ENCODE results near the gene GMFB. TPM values are rescaled to one million over a fixed set of nuclear protein-coding genes. Genes with fewer than 3 reads are reported as not detected.
"Not testable (repeated sequence)": the region's sequence is repeated elsewhere in the genome, so short reads cannot be mapped to it uniquely, and the experiment has no call there.

The GMFB gene
- polyA plus RNA-seq, 1 donor from 2014 or later: 208 TPM

- Histone ChIP-seq H3K9me3 (ENCODE audit: low read length) (no peaks in the 10 kb centered on the region), H3K4me2 (ENCODE audit: low read length) (no peak overlapping the region), H3K9ac (ENCODE audit: low read length) (no peak overlapping the region), H3K27ac (ENCODE audit: low read length) (no peak overlapping the region), H2AFZ (ENCODE audit: low read depth, low read length) (no peak overlapping the region), H3K79me2 (replicated peaks; ENCODE audit: insufficient read depth, low read length) (no peaks in the 10 kb centered on the region), H3K36me3 (ENCODE audit: insufficient read depth, low read length) (no peaks in the 10 kb centered on the region), H3K9me2 (ENCODE audit: insufficient read depth, low read length) (no peaks in the 10 kb centered on the region), H3K4me3 (ENCODE audit: low read length) (no peak overlapping the region), H3K27me3 (ENCODE audit: insufficient read depth, low read depth, low read length) (no peaks in the 10 kb centered on the region), H4K20me1 (ENCODE audit: insufficient read depth) (no peaks in the 10 kb centered on the region), H3F3A (ENCODE audit: insufficient read depth, low read length, poor library complexity, severe bottlenecking) (no peaks in the 10 kb centered on the region)
- TF ChIP-seq TAF1 (IDR thresholded peaks at IDR 0.05; ENCODE audit: low read depth) (no peak), POLR2AphosphoS5 (IDR thresholded peaks at IDR 0.05) (no peak), EP300 (conservative IDR thresholded peaks at IDR 0.05; ENCODE audit: poor library complexity, severe bottlenecking) (no peak), CTCF (IDR thresholded peaks at IDR 0.05; ENCODE audit: poor library complexity, severe bottlenecking) (no peak), MXI1 (conservative IDR thresholded peaks at IDR 0.05; ENCODE audit: poor library complexity, severe bottlenecking) (no peak), REST (IDR thresholded peaks at IDR 0.05; ENCODE audit: borderline replicate concordance) (no peak), EZH2 (IDR thresholded peaks at IDR 0.05; ENCODE audit: borderline replicate concordance, insufficient read depth, low read length, poor library complexity, severe bottlenecking) (no peak), RAD21 (conservative IDR thresholded peaks at IDR 0.05) (no peak), SMC3 (conservative IDR thresholded peaks at IDR 0.05; ENCODE audit: poor library complexity) (no peak)
Measured at GRCh38 chr14:54459106-54459505, 29.7 kb downstream of the GMFB start.

GRCh38 chr14:54458536-54458935, 30.2 kb downstream of the GMFB start:
- H3F3A ChIP-seq (ENCODE audit: insufficient read depth, low read length, poor library complexity, severe bottlenecking); H3K36me3 ChIP-seq (ENCODE audit: insufficient read depth, low read length); H4K20me1 ChIP-seq (ENCODE audit: insufficient read depth); H3K27ac ChIP-seq (ENCODE audit: low read length); H3K79me2 ChIP-seq (replicated peaks; ENCODE audit: insufficient read depth, low read length); H3K4me2 ChIP-seq (ENCODE audit: low read length); H3K27me3 ChIP-seq (ENCODE audit: insufficient read depth, low read depth, low read length); H3K9me2 ChIP-seq (ENCODE audit: insufficient read depth, low read length); H2AFZ ChIP-seq (ENCODE audit: low read depth, low read length); H3K9ac ChIP-seq (ENCODE audit: low read length); H3K9me3 ChIP-seq (ENCODE audit: low read length); H3K4me3 ChIP-seq (ENCODE audit: low read length): not testable (repeated sequence)

- no peaks in the 10 kb centered on the region for H3F3A ChIP-seq (ENCODE audit: insufficient read depth, low read length, poor library complexity, severe bottlenecking)
- H3K9me3 ChIP-seq (ENCODE audit: low read length): no peaks in the 10 kb centered on the region
- H3K27ac ChIP-seq (ENCODE audit: low read length): no peak overlapping the region
- TF ChIP-seq TAF1 (IDR thresholded peaks at IDR 0.05; ENCODE audit: low read depth) (no peak), CTCF (IDR thresholded peaks at IDR 0.05; ENCODE audit: poor library complexity, severe bottlenecking) (no peak), RAD21 (conservative IDR thresholded peaks at IDR 0.05) (no peak), SMC3 (conservative IDR thresholded peaks at IDR 0.05; ENCODE audit: poor library complexity) (no peak), POLR2AphosphoS5 (IDR thresholded peaks at IDR 0.05) (no peak), REST (IDR thresholded peaks at IDR 0.05; ENCODE audit: borderline replicate concordance) (no peak), EZH2 (IDR thresholded peaks at IDR 0.05; ENCODE audit: borderline replicate concordance, insufficient read depth, low read length, poor library complexity, severe bottlenecking) (no peak), MXI1 (conservative IDR thresholded peaks at IDR 0.05; ENCODE audit: poor library complexity, severe bottlenecking) (no peak), EP300 (conservative IDR thresholded peaks at IDR 0.05; ENCODE audit: poor library complexity, severe bottlenecking) (no peak)
- no peaks in the 10 kb centered on the region for H4K20me1 ChIP-seq (ENCODE audit: insufficient read depth)
- H3K36me3 ChIP-seq (ENCODE audit: insufficient read depth, low read length): no peaks in the 10 kb centered on the region
- no peak overlapping the region for H3K4me3 ChIP-seq (ENCODE audit: low read length)
- H3K79me2 ChIP-seq (replicated peaks; ENCODE audit: insufficient read depth, low read length): no peaks in the 10 kb centered on the region
- H2AFZ ChIP-seq (ENCODE audit: low read depth, low read length): no peak overlapping the region
- no peak overlapping the region for H3K9ac ChIP-seq (ENCODE audit: low read length)
- H3K9me2 ChIP-seq (ENCODE audit: insufficient read depth, low read length): no peaks in the 10 kb centered on the region
- no peak overlapping the region for H3K4me2 ChIP-seq (ENCODE audit: low read length)
- H3K27me3 ChIP-seq (ENCODE audit: insufficient read depth, low read depth, low read length): no peaks in the 10 kb centered on the region
Measured at GRCh38 chr14:54457609-54457996, 31.2 kb downstream of the GMFB start.

All from neural cell (in vitro differentiated cells).